Stimulated activated CD8-positive, alpha-beta memory T cell treated with anti-CD3 and anti-CD28 coated beads, Interleukin-4, amount 100 ng/mL, for 4 hours (primary cell): ENCODE measurements around the gene H6PD.

Source experiments
- DNase-seq, 2 donors: peaks; one replicate each; pipeline ENCODE4 v3.0.0-alpha.2; 2020; ENCODE audit warnings: low read depth in 2 of 2, low spot score in 1 of 2

Gene H6PD

DNA sequence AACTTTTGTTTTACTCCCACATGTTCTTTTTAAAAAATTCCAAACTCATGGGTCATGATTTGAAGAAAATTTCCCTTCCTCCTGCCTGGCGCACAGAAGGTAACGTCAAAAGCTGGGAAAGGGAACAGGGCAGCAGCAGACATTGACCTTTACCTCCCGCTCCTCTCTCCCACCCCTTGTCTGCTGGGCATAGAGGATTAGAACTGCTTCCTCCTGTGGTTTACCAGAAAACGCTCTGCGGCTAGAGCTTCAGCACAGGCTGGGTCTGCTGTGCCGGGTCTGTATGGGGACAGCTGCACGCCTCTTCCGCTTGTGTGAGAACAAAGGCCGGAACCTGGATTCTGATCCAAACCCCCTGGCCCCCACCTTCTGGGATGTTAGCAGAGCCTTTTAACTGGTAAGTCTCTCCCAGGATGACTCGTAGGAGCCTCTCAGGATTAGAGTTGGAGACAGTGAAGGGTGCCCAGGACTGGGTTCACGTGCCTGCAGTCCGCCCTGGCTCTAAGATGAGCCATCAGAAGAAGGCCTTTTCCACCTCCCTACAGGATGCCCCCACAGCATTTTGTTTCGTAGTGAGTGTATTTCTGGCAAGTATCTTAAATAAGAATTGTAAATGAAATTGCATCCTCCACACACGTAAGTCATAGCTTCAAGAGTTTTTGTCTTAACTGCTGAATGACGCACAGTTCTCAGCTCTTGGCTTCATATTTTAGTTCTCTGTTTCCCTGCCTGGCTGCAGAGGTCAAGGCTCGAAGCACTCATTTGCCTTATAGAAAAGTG, 5.2 kb downstream of the H6PD start:
- peak; percentile 4 to 8 for DNase-seq

DNA sequence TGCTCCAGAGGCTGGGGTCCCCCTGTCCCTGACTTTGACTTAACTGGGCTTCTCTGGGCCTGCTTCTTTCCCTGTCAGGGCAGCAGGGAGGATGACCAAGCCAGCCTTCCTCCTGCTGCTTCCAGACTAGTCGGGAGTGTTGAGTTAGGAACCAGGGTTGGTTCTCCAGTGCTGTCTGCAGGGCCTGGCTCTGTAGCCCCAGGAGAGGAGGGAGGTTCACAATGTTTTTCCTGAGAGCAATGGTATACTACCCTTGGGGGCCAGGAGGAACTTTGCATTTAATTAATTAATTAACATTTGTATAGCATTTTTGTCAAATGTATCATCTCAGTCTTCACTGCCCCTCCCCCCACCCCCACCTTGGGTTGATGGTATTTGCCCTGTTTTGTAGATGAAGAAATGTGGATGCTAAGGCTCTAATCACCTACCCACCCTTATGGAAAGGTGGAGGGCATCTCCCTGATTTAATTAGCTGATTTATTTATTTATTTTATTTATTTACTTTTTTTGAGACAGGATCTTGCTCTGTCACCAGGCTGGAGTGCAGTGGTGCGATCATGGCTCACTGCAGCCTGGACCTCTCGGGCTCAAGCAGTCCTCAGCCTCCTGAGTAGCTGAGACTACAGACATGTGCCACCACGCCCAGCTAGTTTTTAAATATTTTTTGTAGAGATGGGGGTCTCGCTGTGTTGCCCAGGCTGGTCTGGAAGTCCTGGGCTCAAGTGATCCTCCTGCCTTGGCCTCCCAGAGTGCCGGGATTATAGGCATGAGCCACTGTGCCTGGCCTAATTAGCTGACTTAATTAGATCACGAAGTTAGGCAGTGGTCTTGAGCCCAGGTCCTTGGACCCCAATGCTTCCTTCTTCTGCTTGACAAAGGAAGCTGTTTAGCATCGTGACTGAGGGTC, 6.6 kb downstream of the H6PD start:
- no peak for DNase-seq

DNA sequence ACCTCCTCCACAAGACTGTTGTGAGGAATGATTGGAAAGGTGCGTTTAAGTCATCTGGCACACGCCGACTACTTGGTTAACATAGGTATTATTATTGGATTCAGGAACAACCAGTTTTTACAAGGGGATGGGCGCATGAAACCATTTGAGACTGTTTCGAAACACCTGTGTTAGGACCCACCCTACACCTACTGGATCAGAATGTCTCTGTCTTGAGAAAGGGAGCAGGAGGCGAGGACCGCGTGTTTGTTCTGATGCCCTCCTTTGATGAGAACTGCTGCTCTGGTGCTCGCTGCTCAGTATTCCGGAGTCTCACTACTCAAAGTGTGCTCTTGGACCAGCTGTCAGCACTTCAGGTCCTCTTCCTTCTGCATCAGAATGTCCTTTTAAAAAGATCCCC, 7.3 kb downstream of the H6PD start:
- no peak for DNase-seq

DNA sequence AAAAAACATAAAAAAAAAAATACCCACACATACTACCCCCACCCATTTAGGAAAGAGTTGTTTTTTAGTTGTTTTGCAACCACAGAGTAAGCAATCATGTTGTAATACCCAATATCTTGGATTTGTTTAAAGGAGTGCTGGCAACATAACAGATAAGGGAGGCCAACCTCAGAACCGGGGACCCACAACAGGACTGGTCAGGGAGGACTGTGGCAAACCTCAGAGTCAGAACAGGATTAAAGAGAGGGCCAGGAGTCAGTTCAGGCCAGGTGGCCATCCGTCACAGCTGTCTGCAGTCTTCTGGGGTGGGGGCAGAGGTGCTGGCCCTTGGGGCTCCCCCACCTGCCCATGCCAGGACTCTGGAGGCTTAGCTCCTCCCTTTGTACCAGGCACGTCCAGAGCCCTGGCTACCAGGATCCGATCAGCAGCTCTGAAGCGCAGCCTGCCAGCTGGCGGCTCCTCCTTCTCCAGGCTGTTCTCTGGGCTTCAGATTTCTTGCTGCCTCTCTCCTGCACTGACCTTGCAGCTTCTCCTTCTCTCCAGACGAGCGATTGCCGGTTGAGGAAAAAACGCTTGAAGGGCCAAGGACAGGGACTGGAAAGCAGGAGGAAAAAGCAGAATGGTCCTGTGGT, 7.9 kb downstream of the H6PD start:
- no peak for DNase-seq

DNA sequence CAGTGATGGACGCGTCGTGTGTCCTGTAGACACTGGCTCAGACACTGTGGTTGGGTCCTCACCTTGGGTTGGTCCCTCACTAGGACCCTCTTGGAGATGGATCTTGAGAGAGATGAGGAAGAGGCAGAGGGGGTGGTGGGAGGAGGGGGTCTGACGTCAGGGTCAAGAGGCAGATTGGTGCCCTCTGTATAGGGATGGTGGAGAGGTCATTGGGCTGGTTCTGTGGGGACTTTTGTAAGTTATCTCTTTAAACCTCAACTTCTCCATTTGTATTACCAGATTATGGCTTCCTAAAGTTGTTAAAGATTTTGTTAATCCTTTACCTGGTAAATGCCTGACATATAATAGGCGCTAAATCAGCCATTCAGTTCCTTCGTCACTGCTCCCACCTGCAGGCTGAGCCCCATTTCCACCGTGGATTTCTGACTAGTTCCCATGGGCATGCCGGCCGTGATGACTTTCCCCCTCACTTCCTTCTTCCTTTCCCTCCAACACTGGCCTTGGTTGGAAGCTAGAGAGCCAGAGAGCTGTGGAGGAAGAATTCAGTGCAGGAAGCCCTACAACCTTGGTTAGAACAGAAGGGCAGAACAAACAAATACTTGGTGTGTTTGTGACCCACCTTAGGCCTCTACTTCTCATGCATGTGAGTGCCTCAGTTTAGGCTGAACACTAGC, 8.6 kb downstream of the H6PD start:
- no peak for DNase-seq

DNA sequence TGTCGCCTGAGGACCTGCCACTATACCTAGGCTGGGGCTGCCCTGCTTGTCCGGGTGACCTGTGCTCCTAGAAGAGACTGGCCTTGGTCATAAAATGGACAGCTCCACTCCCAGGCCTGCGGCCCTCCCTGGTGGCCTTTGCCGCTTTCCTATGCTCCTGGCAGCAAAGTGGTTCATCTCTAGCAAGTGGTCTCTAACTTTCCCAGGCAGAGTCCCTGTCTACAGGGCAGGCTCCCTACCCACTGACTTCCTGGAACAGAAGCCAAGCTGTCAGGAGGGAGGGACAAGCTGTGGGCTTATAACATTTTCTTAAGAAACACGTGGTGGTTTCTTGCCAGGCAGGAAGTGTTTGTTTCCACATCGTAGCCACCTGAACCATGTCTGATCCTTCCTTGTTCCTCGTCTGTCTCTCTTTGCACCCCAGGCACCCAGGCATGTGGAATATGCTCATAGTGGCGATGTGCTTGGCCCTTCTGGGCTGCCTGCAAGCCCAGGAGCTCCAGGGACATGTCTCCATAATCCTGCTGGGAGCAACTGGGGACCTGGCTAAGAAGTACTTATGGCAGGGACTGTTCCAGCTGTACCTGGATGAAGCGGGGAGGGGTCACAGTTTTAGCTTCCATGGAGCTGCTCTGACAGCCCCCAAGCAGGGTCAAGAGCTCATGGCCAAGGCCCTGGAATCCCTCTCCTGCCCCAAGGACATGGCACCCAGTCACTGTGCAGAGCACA, 10.1 kb downstream of the H6PD start:
- no peak for DNase-seq

DNA sequence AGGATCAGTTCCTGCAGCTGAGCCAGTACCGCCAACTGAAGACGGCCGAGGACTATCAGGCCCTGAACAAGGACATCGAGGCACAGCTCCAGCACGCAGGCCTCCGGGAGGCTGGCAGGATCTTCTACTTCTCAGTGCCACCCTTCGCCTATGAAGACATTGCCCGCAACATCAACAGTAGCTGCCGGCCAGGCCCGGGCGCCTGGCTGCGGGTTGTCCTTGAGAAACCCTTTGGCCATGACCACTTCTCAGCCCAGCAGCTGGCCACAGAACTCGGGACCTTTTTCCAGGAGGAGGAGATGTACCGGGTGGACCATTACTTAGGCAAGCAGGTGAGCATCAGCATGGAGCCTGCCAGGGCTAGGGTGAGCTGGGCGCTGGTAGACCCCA, 10.7 kb downstream of the H6PD start:
- no peak for DNase-seq

DNA sequence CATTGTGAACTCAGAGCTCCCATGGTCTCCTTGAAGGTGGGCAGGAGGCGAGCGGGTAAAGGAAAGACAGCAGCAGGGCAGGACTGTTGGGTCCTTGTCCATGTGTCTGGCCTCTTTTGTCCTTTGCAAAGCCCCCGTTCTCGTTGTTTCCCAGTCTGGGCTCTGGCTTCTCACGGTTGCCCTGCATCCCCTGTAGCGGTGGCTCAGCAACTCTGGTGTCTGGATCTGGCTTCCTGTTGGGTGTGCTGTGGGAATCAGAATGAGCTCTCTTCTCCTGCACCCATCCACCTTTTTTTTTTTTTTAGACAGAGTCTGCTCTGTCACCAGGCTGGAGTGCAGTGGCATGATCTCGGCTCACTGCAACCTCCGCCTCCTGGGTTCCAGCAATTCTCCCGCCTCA, 11.1 kb downstream of the H6PD start:
- DNase-seq, result no peak

DNA sequence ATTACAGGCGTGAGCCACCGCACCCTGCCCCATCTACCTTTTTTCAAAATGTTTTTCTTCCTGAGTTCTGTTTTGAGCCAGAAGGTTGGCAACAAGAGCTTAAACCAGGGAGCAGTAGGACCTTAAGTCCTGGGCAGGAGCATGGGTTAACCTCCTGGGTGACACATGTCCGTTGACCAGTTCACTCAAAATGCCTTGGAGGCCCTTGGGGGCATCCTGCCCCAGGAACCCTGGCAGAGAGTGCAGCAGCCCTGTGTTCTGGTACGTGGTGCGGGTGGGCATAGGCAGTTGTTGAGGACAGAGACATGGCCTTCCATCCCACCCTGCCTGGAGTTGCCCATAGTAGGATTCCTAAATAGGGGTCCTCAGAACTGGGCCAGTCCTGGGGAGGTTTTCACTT, 11.6 kb downstream of the H6PD start:
- no peak for DNase-seq

DNA sequence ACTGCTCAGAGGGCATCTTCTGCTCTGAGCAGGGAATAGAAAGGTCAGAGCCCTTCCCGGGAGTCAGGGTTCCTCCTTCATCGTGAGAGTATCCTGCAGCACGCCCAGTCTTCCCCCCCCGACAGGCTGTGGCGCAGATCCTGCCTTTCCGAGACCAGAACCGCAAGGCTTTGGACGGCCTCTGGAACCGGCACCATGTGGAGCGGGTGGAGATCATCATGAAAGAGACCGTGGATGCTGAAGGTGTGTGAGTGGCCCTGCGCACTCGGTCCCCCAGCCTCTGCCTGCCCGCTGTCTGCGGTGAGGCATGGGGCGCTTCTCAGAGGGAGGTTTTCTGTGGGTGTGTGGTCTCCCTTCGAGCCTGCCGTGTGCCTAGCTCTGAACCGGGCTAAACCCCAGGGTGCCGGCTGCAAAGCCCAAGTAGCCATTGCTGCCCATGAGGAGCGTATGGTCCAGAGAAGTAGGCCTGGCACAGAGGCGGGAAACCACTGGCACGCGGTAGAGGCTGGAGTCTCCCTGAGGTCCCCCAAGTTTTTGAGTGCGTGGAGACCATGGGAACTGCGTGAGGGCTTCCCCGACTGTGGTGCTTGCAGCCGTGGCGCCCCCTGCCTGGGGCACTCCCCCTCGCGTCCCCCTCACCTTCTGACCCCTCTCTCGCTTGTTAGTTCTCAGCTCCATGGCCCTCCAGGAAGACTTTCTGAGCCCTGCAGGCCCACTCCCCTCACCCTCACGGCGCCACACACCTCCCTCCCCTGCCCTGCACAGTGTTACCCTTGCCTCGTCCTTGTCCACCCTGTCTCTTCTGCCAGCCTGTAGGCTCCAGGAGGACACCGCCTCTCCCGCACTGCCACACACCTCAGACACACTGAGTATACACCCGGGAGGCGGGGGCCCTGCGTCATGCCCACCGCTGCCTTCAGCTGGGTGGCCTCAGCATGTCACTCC, 12.5 kb downstream of the H6PD start:
- DNase-seq, result no peak

DNA sequence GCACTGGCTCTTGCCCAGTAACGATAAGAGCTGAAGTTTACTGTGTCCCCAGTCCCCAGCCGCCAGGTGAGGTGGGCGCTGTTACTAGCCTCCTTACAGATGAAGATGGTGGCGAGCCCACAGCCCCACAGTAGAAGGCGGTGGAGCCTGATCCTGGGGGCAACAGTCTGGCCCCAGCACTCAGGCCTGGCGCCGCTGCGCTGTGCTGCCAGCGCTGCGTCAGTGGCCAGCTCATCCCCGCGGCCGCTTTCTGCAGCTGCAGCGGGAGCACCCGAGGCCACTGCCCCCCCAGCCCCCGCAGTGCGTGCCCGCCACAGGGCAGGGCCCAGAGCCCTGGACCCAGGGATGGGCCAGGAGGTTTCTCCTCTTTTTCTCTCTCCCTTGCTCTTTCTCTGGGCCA, 13.3 kb downstream of the H6PD start:
- no peak for DNase-seq

DNA sequence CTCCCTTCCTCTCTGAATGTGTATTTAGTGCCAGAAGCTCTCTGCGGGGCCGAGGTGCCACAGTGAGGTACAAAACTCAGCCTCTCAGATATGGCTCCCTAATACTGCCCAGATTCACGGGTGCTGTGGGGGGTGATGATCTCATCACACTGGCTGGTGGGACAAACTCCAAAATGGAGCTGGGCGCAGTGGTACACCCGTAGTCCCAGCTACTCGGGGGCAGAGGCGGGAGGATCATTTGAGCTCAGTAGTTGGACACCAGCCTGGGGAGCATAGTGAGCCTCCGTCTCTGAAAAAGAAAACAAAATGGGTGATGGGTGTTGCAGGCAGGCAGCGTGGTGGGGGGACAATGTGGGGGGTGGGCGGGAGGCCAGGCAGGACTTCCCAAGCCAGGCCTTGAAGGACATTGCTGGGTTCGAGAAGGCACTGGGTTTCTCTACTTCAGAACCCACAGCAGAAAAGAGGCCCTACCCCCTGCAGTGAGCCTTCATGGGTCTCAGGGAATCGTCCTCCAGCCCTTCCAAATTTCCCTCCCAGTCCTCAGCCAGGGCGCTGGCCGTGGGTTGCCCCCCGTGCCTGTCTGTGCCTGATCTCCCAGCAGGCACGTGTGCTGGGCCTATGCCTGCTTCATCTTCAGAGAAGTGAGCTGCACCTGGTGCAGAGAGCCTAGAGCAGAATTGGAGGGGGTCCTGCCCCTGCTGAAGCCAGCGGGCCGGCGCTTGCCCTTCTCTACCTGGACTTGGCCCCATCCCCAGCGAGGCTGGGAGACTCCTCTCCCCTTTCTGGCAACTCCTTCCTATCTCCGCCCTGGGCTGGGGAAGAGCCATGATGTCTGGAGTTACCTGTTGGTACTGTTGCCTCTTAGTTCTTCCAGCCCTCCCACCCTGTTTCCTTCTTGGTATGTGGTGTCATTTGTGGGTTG, 14.0 kb downstream of the H6PD start:
- no peak for DNase-seq

DNA sequence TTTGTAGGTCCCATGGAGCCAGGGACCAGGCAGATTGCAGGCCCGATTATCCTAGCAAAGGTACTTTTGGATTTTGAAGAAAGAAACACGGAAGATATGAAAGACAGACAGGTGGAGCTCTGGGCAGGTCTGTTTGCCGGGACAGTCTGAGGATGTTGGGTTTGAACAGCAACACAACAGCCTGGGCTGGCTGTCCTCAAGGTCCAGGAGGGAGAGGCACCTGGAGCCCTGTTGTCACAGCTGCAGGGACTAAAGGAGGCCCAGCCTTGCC, 14.6 kb downstream of the H6PD start:
- no peak for DNase-seq

DNA sequence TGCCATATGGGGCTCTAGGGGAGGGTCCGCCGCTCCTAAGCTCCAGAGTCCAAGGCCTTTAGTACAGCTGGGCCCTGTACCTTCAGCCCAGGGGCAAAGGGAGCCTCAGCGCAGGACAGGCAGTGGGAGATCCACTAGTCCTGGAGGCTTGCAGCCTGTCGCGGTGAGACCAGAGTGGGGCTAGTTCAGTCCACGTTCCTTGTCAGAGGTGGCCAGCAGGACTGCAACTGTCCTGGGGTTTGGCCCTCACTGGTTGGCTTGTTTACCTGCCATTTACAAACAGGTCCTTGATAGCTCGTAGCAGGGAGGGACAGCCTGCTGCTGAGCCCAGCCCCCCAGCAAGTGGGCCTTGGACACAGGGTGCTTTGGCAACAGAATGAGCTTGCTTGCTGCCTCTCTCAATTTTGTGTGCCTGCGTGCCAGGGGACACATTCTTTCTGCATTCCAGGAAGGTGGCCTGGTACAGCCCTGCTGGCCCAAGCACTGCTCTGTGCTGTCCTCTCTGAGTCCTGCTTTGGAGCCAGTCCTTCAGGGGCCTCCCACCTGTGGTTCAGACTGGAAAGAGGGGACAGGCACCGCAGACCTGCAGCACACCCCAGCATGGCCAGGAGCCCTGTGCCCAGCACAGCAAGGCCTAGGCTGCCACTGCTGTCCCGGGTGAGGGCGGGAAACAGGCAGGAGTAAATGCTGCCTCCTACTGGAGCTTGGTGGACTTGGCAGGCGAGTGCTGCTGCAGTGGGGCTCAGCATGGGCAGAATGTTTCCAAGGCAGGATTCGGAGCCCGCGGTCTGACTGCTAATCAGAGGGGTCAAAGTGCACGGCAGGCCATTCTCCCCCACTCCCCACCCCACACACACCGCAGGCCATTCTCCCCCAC, 15.2 kb downstream of the H6PD start:
- DNase-seq, result no peak

DNA sequence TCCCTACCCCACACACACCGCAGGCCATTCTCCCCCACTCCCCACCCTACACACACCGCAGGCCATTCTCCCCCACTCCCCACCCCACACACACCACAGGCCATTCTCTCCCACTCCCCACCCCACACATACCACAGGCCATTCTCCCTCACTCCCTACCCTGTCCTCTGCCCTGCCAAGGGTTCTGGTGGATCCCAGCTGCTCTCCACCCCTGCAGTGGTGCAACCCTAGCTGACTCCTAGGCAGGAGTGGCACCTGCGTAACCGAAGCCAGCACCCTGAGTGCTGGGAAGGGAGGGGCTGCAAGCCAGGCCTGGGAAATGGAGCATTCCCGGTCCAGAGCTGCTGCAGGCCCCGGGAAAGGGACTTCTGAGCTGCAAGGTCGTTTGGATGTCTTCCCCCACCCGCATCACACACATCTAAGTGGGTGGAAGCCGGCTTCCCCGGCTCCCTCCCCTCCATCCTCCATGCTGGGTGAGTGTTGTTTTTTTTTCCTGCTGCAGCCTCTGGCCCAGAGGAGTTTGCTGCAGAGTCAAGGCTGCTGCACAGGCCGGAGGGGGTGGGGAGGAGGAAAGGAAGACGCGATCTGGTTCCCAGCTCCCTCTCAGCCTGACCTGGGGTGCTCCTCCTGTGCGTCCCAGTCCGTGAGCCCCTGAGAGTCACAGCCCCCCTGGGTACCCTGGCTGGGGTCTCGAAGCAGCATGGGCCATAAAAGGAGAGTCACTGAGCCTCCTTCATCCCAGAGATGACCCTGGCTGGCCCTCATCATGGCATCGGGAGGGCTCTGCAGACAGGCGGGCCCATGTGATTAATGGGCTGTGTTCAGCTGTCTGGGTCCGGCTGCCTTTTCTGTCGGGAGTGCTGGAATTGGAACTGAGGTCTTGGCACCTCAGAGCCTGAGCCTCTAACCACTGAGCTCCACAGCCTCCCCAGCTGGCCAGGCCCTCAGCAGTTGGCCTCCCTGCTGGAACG, 16.1 kb downstream of the H6PD start:
- DNase-seq, result no peak

DNA sequence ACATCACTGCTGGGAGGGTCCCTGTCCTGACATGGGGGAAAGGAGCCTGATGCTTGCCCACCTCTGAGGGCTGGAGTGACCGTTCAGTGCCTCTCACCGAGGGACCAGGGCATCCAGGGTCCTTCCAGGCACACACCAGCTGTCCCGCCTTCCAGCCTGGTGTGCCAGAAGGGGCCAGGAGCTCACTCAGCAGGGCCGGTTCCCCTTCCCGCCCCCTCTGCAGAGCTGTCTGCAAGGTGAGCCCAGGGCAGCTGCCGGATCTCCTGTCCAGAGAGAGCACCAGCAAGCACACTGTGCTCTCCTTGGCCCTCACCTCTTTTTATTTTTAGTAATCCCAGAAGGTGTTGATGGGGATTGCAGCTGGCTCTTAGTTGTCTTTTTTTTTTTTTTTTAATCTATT, 16.9 kb downstream of the H6PD start:
- no peak for DNase-seq

DNA sequence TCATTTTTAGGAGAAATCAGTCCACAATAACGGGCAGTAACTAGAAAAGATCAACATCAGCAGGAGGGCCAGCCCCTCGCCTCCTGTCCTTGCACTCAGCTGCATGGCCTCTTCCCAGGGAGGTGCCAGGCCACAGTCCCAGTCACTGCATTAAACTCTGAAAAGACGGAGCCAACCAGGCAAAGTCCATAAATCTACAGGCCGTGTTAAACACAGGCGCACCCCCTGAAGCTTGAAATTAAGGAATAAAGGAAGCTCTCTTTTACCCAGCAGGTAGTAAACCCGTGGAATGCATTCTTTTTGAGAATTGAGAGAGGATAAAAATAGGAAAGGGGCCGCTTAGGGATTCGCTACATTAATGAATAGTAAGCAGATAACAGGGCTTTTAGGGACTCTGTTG, 18.4 kb downstream of the H6PD start:
- no peak for DNase-seq
